Posterior cingulate gyrus (tissue), 11 donors: ENCODE data around the gene SCUBE1.
"Not testable (repeated sequence)": the region's sequence is repeated elsewhere in the genome, so short reads cannot be mapped to it uniquely, and the experiment has no call there.

Source experiments
- DNase-seq, 10 donors: peaks; one replicate each; pipeline versions ENCODE4 v3.0.0 to v3.0.0-alpha.2; 2020 to 2021; ENCODE audit warnings: mixed read lengths in 3 of 10
- intact Hi-C: fragments of 100-400 bp; cut with DNase I; formaldehyde crosslinking; loops from one replicate; pipeline ENCODE4 v1.15.1; 2023

SCUBE1 gene

GRCh38 chr22:43289976-43290721 lies 53.0 kb downstream of the SCUBE1 start:
- intact Hi-C loops: no loop called here
- peak in 1 of 10 donors; percentile 86 for DNase-seq

DNA sequence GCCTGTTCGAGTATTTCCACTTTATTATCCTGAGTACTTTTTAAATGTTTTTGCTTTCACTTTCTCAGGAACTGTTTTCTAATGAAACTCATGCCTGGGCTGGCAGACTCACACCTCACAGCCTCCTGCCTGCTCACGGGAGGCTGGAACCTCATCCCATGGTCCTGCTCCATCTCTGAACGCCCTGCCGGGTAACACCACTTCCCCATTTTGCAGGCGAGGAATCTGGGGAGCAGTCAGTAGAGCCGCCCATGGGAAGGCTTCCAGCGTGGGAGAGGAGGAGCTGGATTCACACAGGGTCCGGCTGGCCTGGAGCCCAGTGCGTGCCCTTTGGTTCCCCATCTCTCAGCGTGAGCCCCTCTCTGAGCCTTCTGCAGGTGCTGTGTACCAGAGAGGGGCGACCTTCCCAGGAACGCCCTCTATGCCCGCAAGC lies 53.6 kb downstream of the SCUBE1 start:
- intact Hi-C loops: no loop called here
- DNase-seq: peak in 1 of 10 donors; percentile 56

DNA sequence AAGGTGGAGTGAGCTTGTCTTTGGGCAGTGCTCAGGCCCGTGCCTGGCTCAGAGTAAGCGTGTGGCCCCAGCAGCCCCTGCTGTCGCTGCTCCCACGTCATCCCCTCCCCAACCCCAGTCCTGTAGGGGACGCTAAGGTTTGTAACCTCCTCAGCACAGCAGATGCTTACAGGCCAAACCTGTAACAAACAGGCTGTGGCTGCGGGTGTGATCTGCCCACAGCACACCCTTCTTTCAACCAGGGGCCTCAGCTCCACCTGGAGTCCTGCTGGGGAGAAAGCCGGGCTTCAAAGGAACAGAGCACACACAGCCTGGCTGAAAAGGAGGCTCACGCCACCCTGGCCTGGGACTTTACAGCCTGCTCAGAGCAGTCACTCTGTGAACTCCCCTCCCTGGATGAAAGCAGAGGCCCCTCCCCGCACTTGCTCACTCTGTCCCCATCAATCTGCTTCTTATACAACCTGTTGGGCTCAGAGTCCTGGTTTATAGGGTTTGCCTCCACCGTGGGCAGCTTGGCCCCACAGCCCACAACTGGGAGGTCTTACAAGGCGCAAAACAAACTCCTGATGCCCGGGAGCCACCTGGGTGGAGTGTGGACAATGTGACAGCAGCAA lies 54.3 kb downstream of the SCUBE1 start:
- DNase-seq: no peak
- intact Hi-C loops: no loop called here

- intact Hi-C loops: no loop called here
- no peak for DNase-seq
These were observed 54.8 kb downstream of the SCUBE1 start for GRCh38 chr22:43288378-43288777.

GRCh38 chr22:43287441-43287840 lies 55.7 kb downstream of the SCUBE1 start:
- intact Hi-C loops: no loop called here

DNA sequence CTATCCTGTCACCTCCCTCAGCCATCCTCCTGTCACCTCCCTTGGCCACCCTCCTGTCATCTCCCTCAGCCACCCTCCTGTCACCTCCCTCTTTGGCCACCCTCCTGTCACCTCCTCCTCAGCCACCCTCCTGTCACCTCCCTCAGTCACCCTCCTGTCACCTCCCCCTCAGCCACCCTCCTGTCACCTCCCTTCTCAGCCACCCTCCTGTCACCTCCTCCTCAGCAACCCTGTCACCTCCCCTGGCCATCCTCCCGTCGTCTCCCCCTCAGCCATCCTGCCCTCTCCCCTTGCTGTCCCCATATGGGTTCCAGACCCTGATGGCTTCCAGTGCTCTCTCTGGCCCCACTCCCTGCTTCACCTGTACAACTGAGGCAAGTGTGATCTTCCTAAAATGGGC lies 61.8 kb downstream of the SCUBE1 start:
- intact Hi-C loops: no loop called here

More at GRCh38 chr22:43287441-43287840, 55.7 kb downstream of the SCUBE1 start:
- DNase-seq: no peak

DNA sequence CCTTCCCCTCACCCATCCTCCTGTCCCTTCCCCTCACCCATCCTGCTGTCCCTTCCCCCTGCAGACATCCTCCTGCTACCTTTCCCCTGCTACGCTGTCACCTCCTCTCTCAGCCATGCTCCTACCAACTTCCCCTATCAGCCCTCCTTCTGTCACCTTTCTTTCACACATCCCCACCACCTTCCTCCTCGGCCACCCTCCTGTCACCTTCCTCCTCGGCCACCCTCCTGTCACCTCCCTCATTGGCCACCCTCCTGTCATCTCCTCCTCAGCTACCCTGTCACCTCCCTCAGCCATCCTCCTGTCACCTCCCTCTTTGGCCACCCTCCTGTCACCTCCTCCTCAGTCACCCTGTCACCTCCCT lies 62.7 kb downstream of the SCUBE1 start:
- DNase-seq, intact Hi-C loops: not testable (repeated sequence)

More for the DNA sequence above, 61.8 kb downstream of the SCUBE1 start:
- DNase-seq: no peak

- DNase-seq: no peak
- intact Hi-C loops: no loop called here
These were observed 63.2 kb downstream of the SCUBE1 start for GRCh38 chr22:43279867-43280522.

DNA sequence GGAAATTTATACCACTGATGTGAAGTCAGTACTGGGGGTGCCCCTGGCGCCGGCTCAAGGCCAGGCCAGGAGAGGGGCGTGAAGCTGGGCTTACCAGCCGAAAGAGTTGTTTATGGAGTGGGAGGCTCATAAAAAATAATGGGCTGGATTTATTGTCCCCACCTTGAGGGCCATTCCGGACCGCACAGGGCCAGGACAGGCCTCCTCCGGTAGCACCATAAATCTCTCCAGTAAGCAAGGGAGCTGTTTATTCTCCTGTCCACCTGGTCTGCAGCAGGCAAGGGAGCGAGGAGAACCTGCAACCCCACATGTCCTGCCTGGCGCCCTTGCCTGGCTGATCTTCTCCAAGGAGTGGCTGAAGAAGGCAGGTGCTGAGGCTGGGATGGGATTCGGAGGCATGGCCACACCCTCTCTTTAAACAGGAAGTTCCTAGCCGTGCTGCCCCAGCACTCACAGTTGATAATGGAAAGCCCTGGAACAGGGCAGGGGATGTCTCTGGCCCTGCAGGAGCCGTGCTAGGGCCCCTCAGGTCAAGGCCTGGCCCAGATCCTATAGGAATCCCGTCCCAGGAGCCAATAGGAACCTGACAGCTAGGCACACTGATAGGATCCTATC lies 65.1 kb downstream of the SCUBE1 start:
- intact Hi-C loops: no loop called here
- DNase-seq: no peak

DNA sequence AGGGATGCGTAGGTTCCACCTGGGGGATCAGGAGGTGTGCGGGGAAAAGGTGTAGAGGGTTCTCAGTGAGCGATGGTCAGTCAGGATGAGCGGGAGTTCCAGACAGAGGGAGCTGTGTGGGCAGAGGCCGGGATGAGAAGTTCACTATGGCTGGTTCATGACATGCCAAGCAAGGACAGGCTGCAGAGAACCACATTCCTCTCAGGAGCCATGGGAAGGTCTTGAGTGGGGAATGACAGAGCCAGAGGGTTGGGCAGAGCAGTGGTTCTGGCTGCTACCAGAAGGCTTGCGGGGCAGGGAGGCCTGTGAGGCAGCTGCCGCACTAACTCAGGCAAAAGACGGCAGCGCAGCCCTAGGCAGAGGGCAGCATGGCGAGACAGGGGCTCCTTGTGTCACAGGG lies 66.1 kb downstream of the SCUBE1 start:
- intact Hi-C loops: no loop called here
- no peak for DNase-seq

GRCh38 chr22:43276321-43276720 lies 66.9 kb downstream of the SCUBE1 start:
- no peak for DNase-seq
- intact Hi-C loops: no loop called here

GRCh38 chr22:43275545-43276317 lies 67.4 kb downstream of the SCUBE1 start:
- DNase-seq: no peak
- intact Hi-C loops: no loop called here

DNA sequence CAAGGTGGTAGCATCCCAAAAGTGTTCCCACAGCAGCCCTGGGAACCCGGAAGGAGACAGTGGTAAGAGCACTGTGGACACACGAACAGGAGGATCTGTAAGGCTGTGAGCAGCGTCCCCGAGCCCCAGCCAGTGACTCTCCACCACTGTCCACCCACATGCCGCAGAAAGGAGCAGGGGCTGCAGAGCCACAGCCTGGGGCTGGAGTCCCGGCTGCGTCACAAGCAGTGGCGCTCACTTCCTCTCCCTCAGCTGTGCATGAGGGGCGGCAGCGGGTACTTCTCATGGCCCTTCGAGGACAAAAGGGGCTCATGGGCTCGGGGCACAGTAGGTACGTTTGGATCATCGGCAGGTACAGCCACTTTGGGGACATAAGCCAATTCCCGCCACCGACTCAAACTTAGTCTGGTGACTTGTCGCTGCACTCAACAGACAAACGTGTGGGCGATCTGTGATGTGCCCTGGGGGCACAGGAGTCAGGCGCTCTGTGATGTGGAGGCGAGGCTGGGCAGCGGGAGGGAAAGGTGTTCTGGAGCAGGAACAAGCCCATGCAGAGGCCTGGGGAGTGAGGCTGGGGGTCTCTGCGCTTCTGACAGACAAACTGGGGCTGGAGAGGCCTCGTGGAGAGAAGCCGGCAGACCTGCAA lies 68.5 kb downstream of the SCUBE1 start:
- no peak for DNase-seq
- intact Hi-C loops: loop anchor here (1.0 kb wide), 2 partner anchors 72 to 111 kb away; no protein-coding TSS in a partner anchor

- DNase-seq: peak in 4 of 10 donors; percentile 27 to 48 (median 36)
- intact Hi-C loops: loop anchor here (1.0 kb wide), 2 partner anchors 72 to 111 kb away; no protein-coding TSS in a partner anchor
These were observed 69.2 kb downstream of the SCUBE1 start for GRCh38 chr22:43273902-43274484.

DNA sequence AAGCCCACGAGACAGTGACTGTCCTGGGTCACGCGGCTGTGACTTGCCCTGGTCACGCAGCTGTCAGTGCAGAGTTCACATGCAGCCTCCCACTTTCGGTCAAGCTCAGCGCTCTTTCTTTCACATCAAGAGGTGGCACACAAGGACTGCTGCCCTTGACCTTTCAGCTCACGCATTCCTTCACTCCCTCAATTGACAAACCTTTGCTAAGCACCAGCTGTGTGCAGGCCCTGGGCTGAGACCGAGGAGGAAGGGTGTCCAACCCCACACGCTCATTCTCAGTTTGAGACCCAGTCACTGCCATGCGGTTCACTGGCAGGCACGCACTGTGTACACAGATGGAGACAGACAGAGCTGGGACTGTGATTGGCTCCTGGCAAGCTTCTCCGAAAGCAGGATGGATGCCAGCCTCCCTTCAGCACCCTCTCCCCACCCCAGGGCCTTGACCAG lies 70.3 kb downstream of the SCUBE1 start:
- DNase-seq: no peak
- intact Hi-C loops: no loop called here

DNA sequence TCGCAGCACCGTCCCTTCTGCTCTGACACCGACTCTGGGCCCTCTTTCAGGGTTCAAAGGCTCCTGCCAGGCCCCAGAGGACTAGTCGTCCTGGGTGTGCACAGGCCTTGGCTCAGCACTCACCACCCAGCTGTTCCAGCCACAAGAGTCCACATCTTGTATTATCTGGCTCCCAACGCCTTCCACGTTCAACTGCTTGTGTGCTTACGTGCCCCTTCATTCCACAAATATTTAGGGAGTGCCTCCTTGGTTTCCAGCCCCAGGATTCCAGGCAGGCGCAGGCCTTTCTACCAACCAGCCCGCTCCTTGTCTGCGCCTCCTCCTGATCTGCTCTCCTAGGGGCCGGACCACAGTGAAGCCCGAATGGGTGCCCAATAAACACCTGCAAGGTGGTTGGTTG lies 70.9 kb downstream of the SCUBE1 start:
- DNase-seq: no peak
- intact Hi-C loops: no loop called here

- no peak for DNase-seq
- intact Hi-C loops: no loop called here
These were observed 72.2 kb downstream of the SCUBE1 start for GRCh38 chr22:43270949-43271348.

GRCh38 chr22:43270314-43270908 lies 72.8 kb downstream of the SCUBE1 start:
- intact Hi-C loops: no loop called here
- DNase-seq: no peak

DNA sequence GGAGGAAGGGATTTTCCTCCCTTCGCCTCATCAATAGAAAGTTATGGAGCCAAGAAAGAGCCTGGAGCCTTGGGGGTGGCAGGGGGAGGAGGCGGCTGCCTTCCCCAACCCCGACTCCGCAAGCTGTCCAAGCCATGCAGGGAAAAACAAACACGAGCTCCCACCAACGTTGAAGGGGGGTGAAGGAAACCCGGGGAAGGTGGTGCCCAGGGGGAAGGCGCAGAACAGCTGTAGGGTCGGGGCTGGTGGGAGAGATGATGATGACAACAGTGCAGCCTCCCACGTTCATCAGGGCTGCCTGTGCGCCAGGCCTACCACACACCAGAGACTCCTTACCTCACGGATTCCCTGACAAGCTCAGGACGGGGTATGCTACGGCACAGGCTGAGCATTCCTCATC lies 73.5 kb downstream of the SCUBE1 start:
- DNase-seq: no peak
- intact Hi-C loops: no loop called here
